ENCODE measurements around the gene ZFYVE9. TPM values are rescaled to one million over a fixed set of nuclear protein-coding genes. Genes with fewer than 3 reads are reported as not detected.

The ZFYVE9 gene
- polyA plus RNA-seq, 1 donor from 2014 or later = 18.1 TPM

DNA sequence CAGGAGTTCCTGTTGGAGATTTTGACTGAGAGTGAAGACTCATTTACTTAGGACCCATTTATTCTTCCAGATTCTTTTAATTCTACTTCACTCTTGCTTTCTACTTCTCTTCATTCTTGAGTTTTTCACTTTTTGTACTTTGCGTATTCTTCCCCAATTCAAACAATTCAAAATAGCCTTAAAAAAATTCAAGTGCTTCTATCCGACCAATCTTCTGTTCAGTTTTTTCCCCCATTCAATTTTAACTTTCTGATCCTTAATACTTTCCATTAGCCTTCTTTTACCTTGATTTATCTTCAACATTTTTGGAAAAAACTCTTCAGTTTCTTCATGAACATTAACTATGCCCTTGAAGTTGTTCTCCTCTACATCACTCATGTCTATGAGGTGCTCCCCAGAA lies 21.1 kb downstream of the ZFYVE9 start:
- no peaks in the 10 kb centered on the region for H3K9me2 ChIP-seq (ENCODE audit: insufficient read depth, low read length)
- H2AFZ ChIP-seq (ENCODE audit: low read depth, low read length) = no peak overlapping the region
- no peaks in the 10 kb centered on the region for H3K36me3 ChIP-seq (ENCODE audit: insufficient read depth, low read length)
- no peaks in the 10 kb centered on the region for H3K27me3 ChIP-seq (ENCODE audit: insufficient read depth, low read depth, low read length)
- no peak overlapping the region for H3K9ac ChIP-seq (ENCODE audit: low read length)
- TF ChIP-seq EP300 (conservative IDR thresholded peaks at IDR 0.05; ENCODE audit: poor library complexity, severe bottlenecking) = no peak
- TF ChIP-seq MXI1 (conservative IDR thresholded peaks at IDR 0.05; ENCODE audit: poor library complexity, severe bottlenecking) = no peak
- no peak for TF ChIP-seq RAD21 (conservative IDR thresholded peaks at IDR 0.05)
- no peak for TF ChIP-seq SMC3 (conservative IDR thresholded peaks at IDR 0.05; ENCODE audit: poor library complexity)
- TF ChIP-seq, protein P1, sequence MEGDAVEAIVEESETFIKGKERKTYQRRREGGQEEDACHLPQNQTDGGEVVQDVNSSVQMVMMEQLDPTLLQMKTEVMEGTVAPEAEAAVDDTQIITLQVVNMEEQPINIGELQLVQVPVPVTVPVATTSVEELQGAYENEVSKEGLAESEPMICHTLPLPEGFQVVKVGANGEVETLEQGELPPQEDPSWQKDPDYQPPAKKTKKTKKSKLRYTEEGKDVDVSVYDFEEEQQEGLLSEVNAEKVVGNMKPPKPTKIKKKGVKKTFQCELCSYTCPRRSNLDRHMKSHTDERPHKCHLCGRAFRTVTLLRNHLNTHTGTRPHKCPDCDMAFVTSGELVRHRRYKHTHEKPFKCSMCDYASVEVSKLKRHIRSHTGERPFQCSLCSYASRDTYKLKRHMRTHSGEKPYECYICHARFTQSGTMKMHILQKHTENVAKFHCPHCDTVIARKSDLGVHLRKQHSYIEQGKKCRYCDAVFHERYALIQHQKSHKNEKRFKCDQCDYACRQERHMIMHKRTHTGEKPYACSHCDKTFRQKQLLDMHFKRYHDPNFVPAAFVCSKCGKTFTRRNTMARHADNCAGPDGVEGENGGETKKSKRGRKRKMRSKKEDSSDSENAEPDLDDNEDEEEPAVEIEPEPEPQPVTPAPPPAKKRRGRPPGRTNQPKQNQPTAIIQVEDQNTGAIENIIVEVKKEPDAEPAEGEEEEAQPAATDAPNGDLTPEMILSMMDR (IDR thresholded peaks at IDR 0.05; ENCODE audit: poor library complexity, severe bottlenecking) = no peak
- TF ChIP-seq, protein P2, sequence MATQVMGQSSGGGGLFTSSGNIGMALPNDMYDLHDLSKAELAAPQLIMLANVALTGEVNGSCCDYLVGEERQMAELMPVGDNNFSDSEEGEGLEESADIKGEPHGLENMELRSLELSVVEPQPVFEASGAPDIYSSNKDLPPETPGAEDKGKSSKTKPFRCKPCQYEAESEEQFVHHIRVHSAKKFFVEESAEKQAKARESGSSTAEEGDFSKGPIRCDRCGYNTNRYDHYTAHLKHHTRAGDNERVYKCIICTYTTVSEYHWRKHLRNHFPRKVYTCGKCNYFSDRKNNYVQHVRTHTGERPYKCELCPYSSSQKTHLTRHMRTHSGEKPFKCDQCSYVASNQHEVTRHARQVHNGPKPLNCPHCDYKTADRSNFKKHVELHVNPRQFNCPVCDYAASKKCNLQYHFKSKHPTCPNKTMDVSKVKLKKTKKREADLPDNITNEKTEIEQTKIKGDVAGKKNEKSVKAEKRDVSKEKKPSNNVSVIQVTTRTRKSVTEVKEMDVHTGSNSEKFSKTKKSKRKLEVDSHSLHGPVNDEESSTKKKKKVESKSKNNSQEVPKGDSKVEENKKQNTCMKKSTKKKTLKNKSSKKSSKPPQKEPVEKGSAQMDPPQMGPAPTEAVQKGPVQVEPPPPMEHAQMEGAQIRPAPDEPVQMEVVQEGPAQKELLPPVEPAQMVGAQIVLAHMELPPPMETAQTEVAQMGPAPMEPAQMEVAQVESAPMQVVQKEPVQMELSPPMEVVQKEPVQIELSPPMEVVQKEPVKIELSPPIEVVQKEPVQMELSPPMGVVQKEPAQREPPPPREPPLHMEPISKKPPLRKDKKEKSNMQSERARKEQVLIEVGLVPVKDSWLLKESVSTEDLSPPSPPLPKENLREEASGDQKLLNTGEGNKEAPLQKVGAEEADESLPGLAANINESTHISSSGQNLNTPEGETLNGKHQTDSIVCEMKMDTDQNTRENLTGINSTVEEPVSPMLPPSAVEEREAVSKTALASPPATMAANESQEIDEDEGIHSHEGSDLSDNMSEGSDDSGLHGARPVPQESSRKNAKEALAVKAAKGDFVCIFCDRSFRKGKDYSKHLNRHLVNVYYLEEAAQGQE (IDR thresholded peaks at IDR 0.05; ENCODE audit: borderline replicate concordance) = no peak
- TF ChIP-seq EZH2 (IDR thresholded peaks at IDR 0.05; ENCODE audit: borderline replicate concordance, insufficient read depth, low read length, poor library complexity, severe bottlenecking) = no peak
- TF ChIP-seq TAF1 (IDR thresholded peaks at IDR 0.05; ENCODE audit: low read depth) = no peak
- TF ChIP-seq POLR2AphosphoS5 (IDR thresholded peaks at IDR 0.05) = no peak
- H3F3A ChIP-seq (ENCODE audit: insufficient read depth, low read length, poor library complexity, severe bottlenecking) = no peaks in the 10 kb centered on the region
- no peaks in the 10 kb centered on the region for H4K20me1 ChIP-seq (ENCODE audit: insufficient read depth)
- H3K9me3 ChIP-seq (ENCODE audit: low read length) = no peaks in the 10 kb centered on the region
- no peak overlapping the region for H3K27ac ChIP-seq (ENCODE audit: low read length)
- H3K4me2 ChIP-seq (ENCODE audit: low read length) = no peak overlapping the region
- H3K4me3 ChIP-seq (ENCODE audit: low read length) = no peak overlapping the region
- H3K79me2 ChIP-seq (replicated peaks; ENCODE audit: insufficient read depth, low read length) = no peaks in the 10 kb centered on the region

DNA sequence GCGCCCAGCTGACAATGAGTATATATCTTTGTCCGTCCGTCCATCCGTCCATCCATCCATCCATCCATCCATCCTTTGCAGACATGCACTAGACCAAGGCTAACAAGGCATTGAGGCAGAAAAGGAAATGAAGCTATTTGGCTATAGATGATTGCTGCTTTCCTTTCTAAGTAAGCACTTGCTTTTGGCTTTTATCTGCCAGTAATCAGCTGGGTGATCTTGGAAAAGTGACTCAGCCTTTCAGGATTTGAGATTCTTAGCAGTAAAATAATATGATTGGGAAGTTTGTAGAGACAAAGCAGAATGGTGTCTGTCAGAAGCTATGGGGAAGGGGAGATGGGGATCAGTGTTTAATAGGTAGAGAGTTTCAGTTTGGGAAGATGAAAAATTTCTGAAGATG lies 22.7 kb downstream of the ZFYVE9 start:
- Histone ChIP-seq H2AFZ (ENCODE audit: low read depth, low read length) (no peak overlapping the region), H3F3A (ENCODE audit: insufficient read depth, low read length, poor library complexity, severe bottlenecking) (no peaks in the 10 kb centered on the region), H3K36me3 (ENCODE audit: insufficient read depth, low read length) (no peaks in the 10 kb centered on the region), H4K20me1 (ENCODE audit: insufficient read depth) (no peaks in the 10 kb centered on the region), H3K27me3 (ENCODE audit: insufficient read depth, low read depth, low read length) (no peaks in the 10 kb centered on the region), H3K9me2 (ENCODE audit: insufficient read depth, low read length) (no peaks in the 10 kb centered on the region), H3K4me2 (ENCODE audit: low read length) (no peak overlapping the region), H3K9ac (ENCODE audit: low read length) (no peak overlapping the region), H3K4me3 (ENCODE audit: low read length) (no peak overlapping the region), H3K79me2 (replicated peaks; ENCODE audit: insufficient read depth, low read length) (no peaks in the 10 kb centered on the region), H3K9me3 (ENCODE audit: low read length) (no peaks in the 10 kb centered on the region), H3K27ac (ENCODE audit: low read length) (no peak overlapping the region)
- no peak for TF ChIP-seq EP300 (conservative IDR thresholded peaks at IDR 0.05; ENCODE audit: poor library complexity, severe bottlenecking)
- no peak for TF ChIP-seq RAD21 (conservative IDR thresholded peaks at IDR 0.05)
- TF ChIP-seq, protein P1 (IDR thresholded peaks at IDR 0.05; ENCODE audit: poor library complexity, severe bottlenecking) = no peak
- TF ChIP-seq POLR2AphosphoS5 (IDR thresholded peaks at IDR 0.05) = no peak
